ENCODE results near the gene GCNT2. TPM values are rescaled to one million over a fixed set of nuclear protein-coding genes. Genes with fewer than 3 reads are reported as not detected.
"Not testable (repeated sequence)": the region's sequence is repeated elsewhere in the genome, so short reads cannot be mapped to it uniquely, and the experiment has no call there.

GCNT2 gene
- total RNA-seq, 4 donors from 2014 or later: 15.8 to 23.2 (median 19.4) TPM

GRCh38 chr6:10612161-10612560, 91.0 kb downstream of the GCNT2 start:
- TF ChIP-seq CTCF (IDR thresholded peaks at IDR 0.05) (no peak), POLR2A (IDR thresholded peaks at IDR 0.05; ENCODE audit: low read depth) (no peak), EP300 (IDR thresholded peaks at IDR 0.05) (no peak), POLR2AphosphoS5 (IDR thresholded peaks at IDR 0.05) (no peak)
- DNase-seq (ENCODE audit: extremely low spot score): no peak
- Histone ChIP-seq H3K27ac (replicated peaks in 1 of 4) (peak overlapping the region; percentile 69 to 80 (median 74)), H3K4me3 (no peak overlapping the region), H3K27me3 (no peaks in the 10 kb centered on the region), H3K4me1 (peaks cover 13 to 88% (median 79%) of the 10 kb centered on the region in 4 donors), H3K36me3 (no peaks in the 10 kb centered on the region), H3K9me3 (no peaks in the 10 kb centered on the region)
- intact Hi-C loops (cut with DNase I): loop anchor here (5.0 kb wide), 1 partner anchor 90 kb away; the partner anchor contains the start of gene GCNT2
- WGBS: 82% methylated on average over 8 of the region's 8 CpGs

GRCh38 chr6:10613077-10613476, 91.9 kb downstream of the GCNT2 start:
- Histone ChIP-seq H3K9me3 (no peaks in the 10 kb centered on the region), H3K4me3 (no peak overlapping the region), H3K36me3 (no peaks in the 10 kb centered on the region), H3K4me1 (peaks cover 9 to 83% (median 73%) of the 10 kb centered on the region in 4 donors), H3K27me3 (no peaks in the 10 kb centered on the region), H3K27ac (replicated peaks in 1 of 4) (peak overlapping the region; percentile 69 to 80 (median 74))
- no peak for DNase-seq (ENCODE audit: extremely low spot score)
- TF ChIP-seq POLR2AphosphoS5 (IDR thresholded peaks at IDR 0.05) (no peak), CTCF (IDR thresholded peaks at IDR 0.05) (no peak), POLR2A (IDR thresholded peaks at IDR 0.05; ENCODE audit: low read depth) (no peak), EP300 (IDR thresholded peaks at IDR 0.05) (no peak)
- intact Hi-C loops (cut with DNase I): loop anchor here (5.0 kb wide), 1 partner anchor 91 kb away; the partner anchor contains the start of gene GCNT2
- 39% methylated on average over 3 of the region's 3 CpGs for WGBS

GRCh38 chr6:10613723-10614122, 92.6 kb downstream of the GCNT2 start:
- intact Hi-C loops (cut with DNase I): loop anchor here (5.0 kb wide), 1 partner anchor 91 kb away; the partner anchor contains the start of gene GCNT2
- no peak for DNase-seq (ENCODE audit: extremely low spot score)
- no peaks in the 10 kb centered on the region for H3K9me3 ChIP-seq
- no peak for TF ChIP-seq POLR2AphosphoS5 (IDR thresholded peaks at IDR 0.05)
- no peak for TF ChIP-seq CTCF (IDR thresholded peaks at IDR 0.05)
- no peak for TF ChIP-seq EP300 (IDR thresholded peaks at IDR 0.05)
- no peak for TF ChIP-seq POLR2A (IDR thresholded peaks at IDR 0.05; ENCODE audit: low read depth)
- peak overlapping the region; percentile 69 to 80 (median 74) for H3K27ac ChIP-seq (replicated peaks in 1 of 4)
- H3K36me3 ChIP-seq: no peaks in the 10 kb centered on the region
- WGBS: 25% methylated on average over 2 of the region's 2 CpGs
- H3K4me3 ChIP-seq: no peak overlapping the region
- H3K27me3 ChIP-seq: no peaks in the 10 kb centered on the region
- peaks cover 9 to 83% (median 75%) of the 10 kb centered on the region in 4 donors for H3K4me1 ChIP-seq

- H3K27ac ChIP-seq (replicated peaks in 1 of 4): peak overlapping the region; percentile 69 to 80 (median 74)
- no peaks in the 10 kb centered on the region for H3K36me3 ChIP-seq
- TF ChIP-seq EP300 (IDR thresholded peaks at IDR 0.05) (no peak), CTCF (IDR thresholded peaks at IDR 0.05) (no peak), POLR2AphosphoS5 (IDR thresholded peaks at IDR 0.05) (no peak), POLR2A (IDR thresholded peaks at IDR 0.05; ENCODE audit: low read depth) (no peak)
- H3K9me3 ChIP-seq: no peaks in the 10 kb centered on the region
- no peaks in the 10 kb centered on the region for H3K27me3 ChIP-seq
- peaks cover 3 to 82% (median 74%) of the 10 kb centered on the region in 4 donors for H3K4me1 ChIP-seq
- WGBS: 90% methylated on average over 8 of the region's 8 CpGs
- DNase-seq (ENCODE audit: extremely low spot score): no peak
- intact Hi-C loops (cut with DNase I): loop anchor here (5.0 kb wide), 1 partner anchor 103 kb away; no protein-coding TSS in a partner anchor
- H3K4me3 ChIP-seq: no peak overlapping the region
Observed at GRCh38 chr6:10615675-10616074, 94.5 kb downstream of the GCNT2 start.

- H3K36me3 ChIP-seq; H3K27me3 ChIP-seq; DNase-seq (ENCODE audit: extremely low spot score); H3K4me3 ChIP-seq; H3K9me3 ChIP-seq: not testable (repeated sequence)
- 86% methylated on average over 3 of the region's 3 CpGs for WGBS
- intact Hi-C loops (cut with DNase I): loop anchor here (5.0 kb wide), 1 partner anchor 104 kb away; no protein-coding TSS in a partner anchor
- Histone ChIP-seq H3K4me1 (peaks cover 3 to 79% (median 72%) of the 10 kb centered on the region in 4 donors), H3K27ac (replicated peaks in 1 of 4) (peak overlapping the region in 3 of 4 donors; percentile 40 to 80 (median 75))
Observed at GRCh38 chr6:10616266-10616665, 95.1 kb downstream of the GCNT2 start.
